NB4 (cell line): ENCODE measurements around the gene AGPS.

Experiments used
- DNase-seq: peaks from one replicate; pipeline ENCODE4 v3.0.0; 2010; ENCODE audit warnings: low read depth
- H3K4me3 ChIP-seq: one replicate; pipeline ENCODE4 v1.5.1; 2011; ENCODE audit warnings: mild to moderate bottlenecking, low read depth, low read length, moderate library complexity
- CTCF ChIP-seq: IDR thresholded peaks from one replicate; pipeline ENCODE4 v1.5.1; 2012; ENCODE audit warnings: low read depth, low read length
- MAX ChIP-seq: IDR thresholded peaks from 2 replicates; pipeline ENCODE4 v1.6.1; 2011; ENCODE audit warnings: low read depth, low read length
- MYC ChIP-seq: IDR thresholded peaks from 2 replicates; pipeline ENCODE4 v1.6.1; 2011; ENCODE audit warnings: low read depth, low read length
- POLR2A ChIP-seq: IDR thresholded peaks from 2 replicates; pipeline ENCODE4 v1.6.1; 2011; ENCODE audit warnings: mild to moderate bottlenecking; ENCODE audit not compliant: insufficient read length; ENCODE audit errors: extremely low read depth

AGPS gene

GRCh38 chr2:177588671-177589070 is 196.1 kb downstream of the AGPS start:
- H3K4me3 ChIP-seq = no peak overlapping the region
- TF ChIP-seq MYC = no peak
- no peak for TF ChIP-seq CTCF
- no peak for TF ChIP-seq MAX
- no peak for TF ChIP-seq POLR2A
- DNase-seq = no peak

DNA sequence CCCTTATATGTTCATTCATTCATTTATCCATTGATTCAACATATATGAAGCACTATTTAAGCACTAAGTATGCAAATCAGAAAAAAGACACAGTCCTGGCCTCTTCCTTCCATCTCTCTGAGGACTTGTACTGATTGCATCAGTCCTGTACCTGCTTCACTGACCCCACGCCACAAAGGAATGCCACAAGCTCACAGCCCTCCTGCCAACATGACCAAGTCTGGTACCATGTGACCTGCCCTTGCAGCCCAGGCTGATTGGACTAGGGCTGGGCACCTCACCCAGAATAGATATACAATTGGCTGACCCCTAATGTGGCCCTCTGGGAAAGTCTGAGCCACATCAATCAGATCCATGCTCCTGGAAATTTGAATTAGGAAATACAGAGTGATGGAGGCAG is 196.6 kb downstream of the AGPS start:
- TF ChIP-seq MAX (no peak), MYC (no peak), POLR2A (no peak), CTCF (no peak)
- no peak overlapping the region for H3K4me3 ChIP-seq
- DNase-seq = no peak

DNA sequence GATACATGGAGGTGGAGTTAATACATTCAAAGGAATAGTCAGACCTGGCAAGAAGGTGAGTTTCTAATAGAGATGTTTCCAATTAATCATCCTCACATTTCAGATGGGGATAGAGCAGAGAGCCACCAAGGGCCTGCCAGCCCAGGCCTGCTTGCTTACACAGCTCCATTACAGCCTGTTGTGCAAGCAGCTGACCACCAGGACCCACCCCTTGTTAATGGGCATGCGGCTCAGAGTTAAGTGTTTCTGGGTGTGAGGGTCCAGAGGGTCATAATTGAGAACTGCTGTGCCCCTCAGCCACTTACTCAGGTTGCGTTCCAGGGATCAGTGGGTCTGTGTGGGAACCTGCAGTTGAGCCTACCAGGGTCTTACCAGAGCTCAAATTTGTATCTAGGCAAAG is 199.8 kb downstream of the AGPS start:
- H3K4me3 ChIP-seq = no peak overlapping the region
- no peak for DNase-seq
- TF ChIP-seq CTCF (no peak), POLR2A (no peak), MAX (no peak), MYC (no peak)

DNA sequence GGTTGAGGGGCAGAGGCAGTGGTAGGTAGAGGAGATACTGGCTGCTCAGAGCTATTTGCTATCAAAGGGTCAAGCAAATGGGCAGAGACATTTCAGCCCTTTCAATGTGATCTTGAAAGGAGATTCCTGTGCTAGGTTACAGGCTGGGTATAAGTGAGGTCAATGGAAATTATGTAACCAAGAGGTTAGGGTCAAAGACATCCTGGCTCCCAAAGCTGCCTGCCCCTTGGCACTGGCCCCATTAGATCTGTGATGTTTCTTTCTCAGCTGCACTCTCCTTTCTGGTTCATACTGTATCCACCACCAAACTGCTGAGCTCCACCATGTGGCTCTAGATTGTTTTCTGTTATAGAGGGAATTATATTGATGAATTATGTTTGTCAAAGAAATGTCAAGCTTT is 200.4 kb downstream of the AGPS start:
- no peak for TF ChIP-seq CTCF
- TF ChIP-seq MAX = no peak
- TF ChIP-seq MYC = no peak
- TF ChIP-seq POLR2A = no peak
- no peak overlapping the region for H3K4me3 ChIP-seq
- no peak for DNase-seq

- no peak overlapping the region for H3K4me3 ChIP-seq
- TF ChIP-seq MAX (no peak), POLR2A (no peak), CTCF (no peak), MYC (no peak)
- no peak for DNase-seq
These were observed 200.8 kb downstream of the AGPS start for GRCh38 chr2:177593402-177593801.
